Breast epithelium (tissue), 3 donors: ENCODE data around the gene USP11.

Source experiments
- POLR2A ChIP-seq: fragments of 450-650 bp; IDR thresholded peaks from one replicate; pipeline ENCODE4 v1.6.1; 2016; ENCODE audit warnings: antibody characterized with exemption, mild to moderate bottlenecking, moderate library complexity
- POLR2AphosphoS5 ChIP-seq, 3 donors: sonication (generic); formaldehyde crosslinking; IDR thresholded peaks; one replicate each; pipeline ENCODE4 v1.6.1; 2017; ENCODE audit warnings: antibody characterized with exemption in 3 of 3

GRCh38 chrX:47244676-47245075 is 11.9 kb downstream of the USP11 start:
- TF ChIP-seq POLR2A (no peak), POLR2AphosphoS5 (IDR thresholded peaks at IDR 0.05) (no peak)
